ENCODE data around the gene ABTB1.

ABTB1 gene

GRCh38 chr3:127730171-127730570 lies 57.4 kb downstream of the ABTB1 start:
- TF ChIP-seq, protein P1, sequence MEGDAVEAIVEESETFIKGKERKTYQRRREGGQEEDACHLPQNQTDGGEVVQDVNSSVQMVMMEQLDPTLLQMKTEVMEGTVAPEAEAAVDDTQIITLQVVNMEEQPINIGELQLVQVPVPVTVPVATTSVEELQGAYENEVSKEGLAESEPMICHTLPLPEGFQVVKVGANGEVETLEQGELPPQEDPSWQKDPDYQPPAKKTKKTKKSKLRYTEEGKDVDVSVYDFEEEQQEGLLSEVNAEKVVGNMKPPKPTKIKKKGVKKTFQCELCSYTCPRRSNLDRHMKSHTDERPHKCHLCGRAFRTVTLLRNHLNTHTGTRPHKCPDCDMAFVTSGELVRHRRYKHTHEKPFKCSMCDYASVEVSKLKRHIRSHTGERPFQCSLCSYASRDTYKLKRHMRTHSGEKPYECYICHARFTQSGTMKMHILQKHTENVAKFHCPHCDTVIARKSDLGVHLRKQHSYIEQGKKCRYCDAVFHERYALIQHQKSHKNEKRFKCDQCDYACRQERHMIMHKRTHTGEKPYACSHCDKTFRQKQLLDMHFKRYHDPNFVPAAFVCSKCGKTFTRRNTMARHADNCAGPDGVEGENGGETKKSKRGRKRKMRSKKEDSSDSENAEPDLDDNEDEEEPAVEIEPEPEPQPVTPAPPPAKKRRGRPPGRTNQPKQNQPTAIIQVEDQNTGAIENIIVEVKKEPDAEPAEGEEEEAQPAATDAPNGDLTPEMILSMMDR (IDR thresholded peaks at IDR 0.05; ENCODE audit: insufficient read depth, low read depth, low read length, missing control alignments) = no peak
- H3K4me3 ChIP-seq (ENCODE audit: low read depth, low read length) = no peak overlapping the region
- DNase-seq (ENCODE audit: low read depth) = no peak

Data from GM12865 (cell line).